Inferior parietal cortex (tissue), 1 donor: ENCODE measurements around the gene RBFOX1.
A peak's percentile ranks its signal among the peaks of the same experiment; 100 is the strongest.

Experiments used
- DNase-seq: peaks from one replicate; pipeline ENCODE4 v3.0.0-alpha.2; 2016; ENCODE audit errors: extremely low spot score

Gene RBFOX1

GRCh38 chr16:7680296-7680695 lies 347.7 kb downstream of the RBFOX1 start:
- no peak for DNase-seq

- DNase-seq, result peak; percentile 36
These were observed 356.2 kb downstream of the RBFOX1 start for GRCh38 chr16:7688811-7689210.

DNA sequence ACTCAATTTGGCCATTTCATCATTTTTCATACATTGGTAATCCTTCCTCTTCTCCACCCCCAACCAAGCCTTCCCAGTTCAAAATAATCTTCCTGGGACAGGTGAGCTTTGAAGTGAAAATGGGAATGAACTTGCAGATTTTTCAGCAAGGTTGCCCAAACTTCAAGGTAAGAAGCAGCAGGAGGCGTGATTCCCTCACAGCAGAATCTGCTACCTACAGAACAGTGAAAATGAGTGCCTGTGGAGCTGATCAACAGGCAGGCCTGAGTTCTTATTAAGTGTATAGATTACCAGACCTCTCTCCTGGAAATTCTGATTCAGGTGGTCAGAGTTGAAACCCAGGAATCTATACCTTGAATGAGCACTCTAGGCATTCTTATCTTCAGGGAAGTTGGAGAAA lies 356.6 kb downstream of the RBFOX1 start:
- DNase-seq, result no peak

- no peak for DNase-seq
These were observed 358.9 kb downstream of the RBFOX1 start for GRCh38 chr16:7691533-7691932.

GRCh38 chr16:7703672-7704071 lies 371.0 kb downstream of the RBFOX1 start:
- no peak for DNase-seq

DNA sequence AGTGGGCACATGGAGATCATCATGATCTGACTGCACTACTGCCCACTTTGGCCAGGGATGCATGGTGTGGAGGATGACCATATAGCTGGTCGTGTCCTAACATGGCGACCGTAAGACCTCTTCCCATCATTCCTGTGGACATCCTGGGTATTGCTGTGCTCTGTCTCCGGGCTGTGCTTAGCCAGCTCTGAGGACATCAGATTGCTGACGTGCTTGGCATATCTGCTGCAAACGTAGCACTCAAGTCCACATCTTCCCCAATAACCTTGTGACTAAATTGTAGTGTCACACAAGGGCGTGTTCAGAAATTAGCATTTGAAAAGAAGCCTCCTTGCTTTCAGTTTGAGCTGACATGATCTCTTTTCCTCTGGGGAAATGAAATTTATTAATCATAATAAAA lies 373.2 kb downstream of the RBFOX1 start:
- no peak for DNase-seq

GRCh38 chr16:7709186-7709585 lies 376.5 kb downstream of the RBFOX1 start:
- no peak for DNase-seq

- DNase-seq, result no peak
These were observed 380.6 kb downstream of the RBFOX1 start for GRCh38 chr16:7713244-7713643.

DNA sequence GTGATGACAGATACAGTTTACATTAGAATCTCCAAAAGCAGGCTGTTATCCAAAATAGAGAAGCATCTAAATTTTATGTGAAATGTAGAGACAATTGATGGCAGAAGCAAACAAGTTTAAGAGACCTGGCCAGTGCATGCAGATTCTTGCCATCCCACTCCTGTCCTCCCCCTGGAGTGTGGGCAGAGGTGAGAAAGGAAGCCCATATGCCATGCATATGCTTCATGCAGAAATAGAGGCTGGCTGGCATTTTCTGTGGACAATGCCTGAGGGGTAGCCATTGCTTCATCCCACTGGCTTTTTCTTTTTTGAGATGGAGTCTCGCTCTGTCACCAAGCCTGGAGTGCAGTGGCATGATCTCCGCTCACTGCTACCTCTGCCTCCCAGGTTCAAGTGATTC lies 382.1 kb downstream of the RBFOX1 start:
- peak; percentile 61 for DNase-seq

DNA sequence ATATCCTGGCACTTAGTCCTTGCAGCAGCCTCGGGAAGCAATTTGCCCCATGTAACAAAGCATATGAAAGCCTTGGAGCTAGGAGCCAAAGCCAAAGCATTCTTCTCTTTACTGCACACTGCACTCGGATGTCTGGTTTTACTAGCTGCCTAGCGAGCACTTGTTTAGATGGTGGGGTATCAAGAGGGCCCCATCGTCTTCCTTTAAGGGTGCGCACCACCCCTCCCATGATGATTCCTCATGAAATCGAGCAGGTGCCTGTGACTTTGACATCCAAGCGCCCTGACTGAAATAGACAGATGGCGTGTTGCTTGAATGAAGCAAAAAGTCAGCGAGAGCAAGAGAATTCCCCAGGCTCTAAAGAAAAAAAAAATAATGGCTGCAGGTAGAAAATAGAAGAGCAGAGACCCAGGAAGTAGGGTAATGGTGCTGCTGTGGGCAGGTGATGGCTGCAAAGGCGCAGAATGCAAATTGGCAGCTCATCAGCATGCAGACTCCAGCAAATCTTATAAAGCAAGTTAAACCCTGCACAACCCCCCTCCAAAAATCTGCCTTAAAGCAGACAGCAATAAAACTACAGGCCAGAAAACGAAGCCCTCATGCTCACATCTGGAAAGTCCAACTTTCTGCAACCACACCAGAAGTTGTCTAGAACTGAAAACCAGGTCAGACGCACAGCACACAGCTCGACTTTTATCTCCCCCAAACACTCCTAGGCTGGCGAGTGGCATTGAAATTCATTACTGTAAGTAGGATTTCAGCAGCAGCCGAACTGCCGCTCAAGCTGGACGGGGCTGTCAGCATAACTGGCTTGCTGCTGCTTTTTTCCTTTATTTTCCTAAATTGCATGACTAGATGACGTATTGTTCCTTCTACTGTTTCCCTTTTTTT lies 384.3 kb downstream of the RBFOX1 start:
- DNase-seq, result no peak

DNA sequence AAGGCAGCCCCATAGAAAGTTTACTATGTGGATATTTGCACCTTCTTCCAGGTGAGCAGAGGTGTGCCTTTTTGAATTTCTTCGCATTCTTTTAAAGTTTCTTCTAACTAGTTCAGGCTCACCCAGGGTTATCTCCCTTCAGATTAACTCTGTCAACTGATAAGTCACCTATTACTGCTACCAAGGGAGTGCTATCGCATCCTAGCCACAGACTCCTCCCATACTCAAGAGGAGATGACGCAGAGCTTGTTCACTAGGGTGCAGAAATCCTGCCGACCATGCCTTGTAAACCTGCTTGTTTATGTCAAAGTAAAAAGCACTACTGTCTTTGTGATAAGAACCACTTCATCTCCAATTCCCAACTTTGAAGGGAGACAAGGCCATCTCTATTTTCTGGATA lies 390.1 kb downstream of the RBFOX1 start:
- DNase-seq, result no peak

GRCh38 chr16:7731141-7731540 lies 398.5 kb downstream of the RBFOX1 start:
- DNase-seq, result no peak

- DNase-seq, result no peak
These were observed 403.6 kb downstream of the RBFOX1 start for GRCh38 chr16:7736138-7736665.

DNA sequence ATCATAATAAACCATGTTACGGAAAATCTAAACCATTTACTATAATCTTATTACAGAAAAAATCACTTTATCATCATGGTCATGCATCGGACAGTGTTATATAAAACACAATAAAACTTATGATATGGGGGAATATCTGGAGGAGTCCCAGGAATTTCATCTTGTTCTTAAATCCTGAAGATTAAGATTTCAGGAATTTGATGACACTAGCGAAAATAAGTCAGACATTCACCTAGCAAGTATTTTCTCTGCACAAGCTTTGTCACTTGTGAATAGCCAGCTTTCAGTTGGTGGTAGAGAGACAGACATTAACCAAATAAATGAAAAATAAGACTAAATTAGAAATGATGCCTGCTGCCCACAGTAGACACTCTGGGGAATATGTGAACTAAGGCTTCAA lies 410.0 kb downstream of the RBFOX1 start:
- no peak for DNase-seq

DNA sequence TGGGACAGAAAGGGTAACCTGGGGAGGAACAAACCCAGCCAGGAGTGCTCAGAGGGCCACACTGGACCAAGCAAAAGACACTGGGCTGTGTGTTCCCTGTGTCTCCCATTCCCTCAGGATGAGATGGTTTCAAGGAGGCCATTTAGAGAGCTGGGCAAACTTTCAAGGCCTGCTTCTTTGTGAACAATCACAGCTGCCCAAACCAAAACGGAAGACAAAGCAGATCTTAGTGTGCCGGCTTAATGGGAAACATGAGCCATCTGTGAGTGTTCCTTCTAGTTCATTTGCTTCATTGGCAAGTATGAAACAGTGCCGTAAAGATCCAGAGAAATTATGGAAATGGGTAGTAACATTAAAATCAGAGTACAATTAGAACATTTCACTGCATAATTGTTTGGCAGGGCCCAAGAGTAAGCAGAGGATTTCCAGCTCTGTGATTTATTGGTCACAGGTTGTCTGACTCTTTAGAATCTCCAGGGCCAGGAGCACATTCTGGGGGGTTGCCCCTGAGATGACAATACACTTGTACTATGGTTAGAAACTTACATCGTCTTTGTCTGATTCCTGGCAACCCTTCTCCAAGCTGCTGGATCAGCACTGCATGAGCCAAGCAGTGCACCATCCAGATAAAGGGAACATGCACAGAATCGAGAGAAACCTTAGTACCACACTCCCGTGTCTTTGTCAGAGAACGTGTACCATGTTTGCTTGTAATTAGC lies 412.1 kb downstream of the RBFOX1 start:
- DNase-seq, result peak; percentile 75

DNA sequence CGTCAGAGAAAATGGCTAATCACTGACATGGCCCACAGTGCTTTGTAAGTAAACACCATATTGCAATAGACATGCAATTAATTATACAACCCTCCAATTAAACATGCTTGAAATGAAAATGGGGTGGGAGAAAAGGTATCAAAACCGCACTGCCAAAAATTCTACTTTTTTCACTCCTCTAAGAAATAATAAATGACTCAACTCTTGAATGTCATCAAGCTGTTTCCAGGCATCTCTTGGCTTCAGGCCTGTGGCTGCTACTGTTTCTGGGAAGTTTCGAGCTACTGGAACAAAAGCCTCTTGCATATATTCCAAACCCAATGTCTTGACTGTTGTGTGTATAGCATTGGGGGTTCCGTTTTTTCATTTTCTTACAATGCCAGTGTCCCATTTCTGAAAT lies 412.6 kb downstream of the RBFOX1 start:
- peak; percentile 47 for DNase-seq

DNA sequence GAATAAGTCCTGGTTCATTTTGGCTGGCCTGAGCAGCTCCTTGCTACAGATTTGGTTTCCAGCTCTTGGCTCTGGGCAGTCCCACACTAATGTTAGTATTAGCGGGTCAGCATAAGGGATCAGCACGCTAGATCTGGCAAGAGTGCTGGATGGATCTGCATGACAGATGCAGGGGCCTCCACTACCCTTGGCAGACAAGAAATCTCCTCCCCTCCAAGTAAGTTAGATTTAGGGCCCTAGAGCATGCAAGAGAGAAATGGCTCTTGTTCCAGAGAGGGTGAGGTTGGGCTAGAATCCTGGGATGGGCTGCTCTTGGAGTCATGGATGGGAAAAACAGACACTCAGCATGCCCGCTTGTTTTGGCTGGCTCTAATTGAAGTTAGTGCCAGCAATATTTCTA lies 414.3 kb downstream of the RBFOX1 start:
- DNase-seq, result no peak

DNA sequence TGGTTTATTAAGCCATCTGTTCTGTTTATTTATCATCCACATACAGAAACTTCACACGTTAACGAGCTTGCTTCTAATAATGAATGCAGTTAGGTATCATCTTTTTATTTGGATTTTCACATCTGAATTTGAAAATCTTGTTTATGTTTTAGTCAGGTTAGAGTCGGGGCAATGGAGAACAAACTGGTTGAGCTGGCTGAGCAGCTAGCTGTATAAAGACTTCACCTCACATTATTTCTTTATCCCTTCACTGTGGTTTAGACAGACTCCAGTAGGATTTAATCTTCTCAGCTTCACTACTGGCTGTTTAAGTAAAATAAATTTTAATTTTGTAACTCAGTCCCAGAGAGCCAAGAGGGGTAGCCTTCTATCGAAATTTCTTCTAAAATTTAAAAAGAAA lies 415.9 kb downstream of the RBFOX1 start:
- DNase-seq, result no peak

- no peak for DNase-seq
These were observed 422.8 kb downstream of the RBFOX1 start for GRCh38 chr16:7755347-7755882.
